Medulla oblongata (tissue), 1 donor: ENCODE data around the gene SAA1.
"Not testable (repeated sequence)": the region's sequence is repeated elsewhere in the genome, so short reads cannot be mapped to it uniquely, and the experiment has no call there.

Source experiments
- DNase-seq: peaks from one replicate; pipeline ENCODE4 v3.0.0-alpha.2; 2015; ENCODE audit errors: extremely low spot score

SAA1 gene

DNA sequence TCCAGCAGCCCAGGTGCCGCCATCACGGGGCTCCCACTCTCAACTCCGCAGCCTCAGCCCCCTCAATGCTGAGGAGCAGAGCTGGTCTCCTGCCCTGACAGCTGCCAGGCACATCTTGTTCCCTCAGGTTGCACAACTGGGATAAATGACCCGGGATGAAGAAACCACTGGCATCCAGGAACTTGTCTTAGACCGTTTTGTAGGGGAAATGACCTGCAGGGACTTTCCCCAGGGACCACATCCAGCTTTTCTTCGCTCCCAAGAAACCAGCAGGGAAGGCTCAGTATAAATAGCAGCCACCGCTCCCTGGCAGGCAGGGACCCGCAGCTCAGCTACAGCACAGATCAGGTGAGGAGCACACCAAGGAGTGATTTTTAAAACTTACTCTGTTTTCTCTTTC, at the start of gene SAA1:
TSS of gene SAA1 (plus strand) at position 316 of the 400 bp plus-strand sequence. CDS start 624 bp downstream, outside the sequence.
- DNase-seq, result no peak

DNA sequence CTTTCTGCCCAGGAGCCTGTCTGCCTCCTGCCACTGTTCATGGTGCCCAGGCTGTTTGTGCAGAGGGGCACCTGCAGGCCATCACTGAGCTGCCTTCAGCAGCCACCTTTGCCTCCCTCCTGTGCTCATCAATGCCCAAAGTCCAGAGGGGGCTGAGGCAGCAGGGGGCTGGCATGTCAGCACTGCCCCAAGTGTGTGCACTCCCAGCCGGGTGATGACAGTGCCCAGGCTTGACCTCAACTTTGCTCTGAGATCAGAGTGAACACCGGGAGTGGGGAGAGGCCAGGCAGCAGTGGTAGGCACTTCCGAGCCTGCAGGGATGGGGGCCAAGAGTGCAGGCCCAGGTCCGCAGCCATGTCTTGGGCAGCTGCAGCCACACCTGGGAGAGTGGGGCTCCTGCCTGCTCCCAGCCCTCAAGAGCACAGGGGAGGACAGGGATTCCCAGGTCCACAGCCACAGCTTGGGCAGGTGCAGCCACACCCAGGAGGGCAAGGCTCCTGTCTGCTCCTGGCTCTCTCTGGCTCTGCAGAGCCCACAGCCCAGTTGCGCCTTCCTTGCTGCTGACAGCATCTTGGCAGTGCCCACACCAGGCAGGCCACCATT, 44.7 kb upstream of the SAA1 start:
- no peak for DNase-seq

DNA sequence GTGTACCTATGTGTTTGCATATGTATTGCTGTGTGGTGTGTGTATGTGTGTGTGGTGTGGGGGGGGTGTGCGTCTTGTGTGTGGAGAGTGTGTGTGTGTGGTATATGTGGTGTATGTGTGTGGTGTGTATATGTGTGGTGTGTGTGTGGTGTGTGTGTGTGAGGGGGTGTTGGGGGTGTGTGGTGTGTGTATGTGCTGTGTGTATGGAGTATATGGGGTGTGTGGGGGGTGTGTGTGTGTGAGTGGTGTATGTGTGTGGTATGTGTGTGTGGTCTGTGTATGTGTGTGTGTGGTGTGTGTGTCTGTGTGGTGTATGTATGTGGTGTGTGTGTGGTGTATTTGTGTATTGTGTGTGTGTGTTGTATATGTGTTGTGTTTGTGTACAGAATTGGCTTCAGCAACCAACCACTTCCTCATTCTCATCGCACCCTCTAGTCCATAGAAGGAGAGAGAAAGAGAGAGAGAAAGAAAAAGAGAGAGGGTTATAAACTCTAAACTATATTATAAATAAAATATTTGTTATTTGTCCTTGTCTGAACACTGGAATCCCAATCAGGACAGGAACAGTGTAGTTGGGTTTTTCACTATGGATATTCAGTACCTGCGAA, 43.1 kb upstream of the SAA1 start:
- DNase-seq, result no peak

DNA sequence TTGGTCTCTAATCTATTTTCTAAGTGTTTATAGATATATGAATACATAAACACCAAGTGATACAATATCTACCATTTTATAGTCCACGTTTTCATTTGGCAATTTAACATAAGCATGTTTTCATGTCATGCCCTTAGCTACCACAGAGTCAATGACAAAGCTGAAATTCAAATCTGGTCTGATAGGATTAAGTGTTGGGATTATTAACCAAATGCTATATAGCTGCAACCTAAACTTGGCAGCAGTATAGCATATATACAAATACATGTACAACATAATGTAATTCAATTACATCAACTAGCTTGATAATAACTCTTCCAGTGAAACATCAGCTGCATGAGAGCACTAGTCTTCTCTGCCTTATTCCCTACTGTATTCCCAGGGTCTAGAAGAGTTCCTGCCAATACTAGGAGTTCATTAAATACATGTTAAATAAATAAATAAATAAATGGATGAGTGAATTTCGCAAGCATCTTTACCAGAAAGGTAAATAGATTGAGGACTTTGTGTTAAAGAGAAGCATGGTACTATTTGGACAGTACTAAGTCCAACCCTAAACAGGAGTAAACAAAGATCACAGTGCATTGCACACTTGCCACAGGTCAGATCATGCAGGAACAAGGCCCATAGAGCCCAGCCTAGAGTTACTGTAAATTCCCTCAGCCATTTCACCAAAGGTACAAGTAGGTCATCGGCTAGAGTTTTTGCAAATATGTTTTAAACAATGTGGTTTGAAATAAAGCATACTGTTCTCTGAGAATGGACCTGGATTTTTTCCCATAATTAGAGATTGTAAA, 42.3 kb upstream of the SAA1 start:
- no peak for DNase-seq

DNA sequence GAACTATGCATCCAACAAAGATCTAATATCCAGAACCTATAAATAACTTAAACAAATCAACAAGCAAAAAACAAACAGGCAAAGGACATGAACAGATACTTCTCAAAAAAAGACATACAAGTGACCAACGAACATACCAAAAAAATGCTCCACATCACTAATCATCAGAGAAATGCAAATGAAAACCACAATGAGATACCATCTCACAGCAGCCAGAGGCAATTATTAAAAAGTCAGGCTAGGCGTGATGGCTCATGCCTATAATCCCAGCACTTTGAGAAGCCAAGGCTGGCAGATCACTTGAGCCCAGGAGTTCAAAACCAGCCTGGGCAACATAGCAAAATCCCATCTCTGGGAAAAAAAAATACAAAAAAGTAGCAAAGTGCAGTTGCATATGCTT, 40.2 kb upstream of the SAA1 start:
- DNase-seq, result no peak

DNA sequence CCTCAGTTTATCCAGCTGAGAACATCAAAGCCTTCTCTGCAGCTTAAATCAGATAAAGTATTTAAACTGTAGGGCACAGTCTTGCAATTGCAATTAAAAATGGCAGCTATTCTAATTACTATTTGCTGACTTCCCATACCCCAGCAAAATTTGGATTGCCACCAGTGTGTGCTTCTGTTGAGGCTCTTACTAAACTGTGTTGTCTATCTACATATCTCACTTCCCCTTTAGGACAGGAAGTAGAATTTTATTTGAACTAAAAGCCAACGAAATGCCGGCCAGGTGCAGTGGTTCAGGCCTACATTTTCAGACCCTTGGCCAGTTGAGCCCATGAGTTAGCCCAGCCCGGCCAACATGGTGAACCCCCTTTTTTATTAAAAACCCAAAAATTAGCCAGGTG, 36.6 kb upstream of the SAA1 start:
- DNase-seq, result no peak

DNA sequence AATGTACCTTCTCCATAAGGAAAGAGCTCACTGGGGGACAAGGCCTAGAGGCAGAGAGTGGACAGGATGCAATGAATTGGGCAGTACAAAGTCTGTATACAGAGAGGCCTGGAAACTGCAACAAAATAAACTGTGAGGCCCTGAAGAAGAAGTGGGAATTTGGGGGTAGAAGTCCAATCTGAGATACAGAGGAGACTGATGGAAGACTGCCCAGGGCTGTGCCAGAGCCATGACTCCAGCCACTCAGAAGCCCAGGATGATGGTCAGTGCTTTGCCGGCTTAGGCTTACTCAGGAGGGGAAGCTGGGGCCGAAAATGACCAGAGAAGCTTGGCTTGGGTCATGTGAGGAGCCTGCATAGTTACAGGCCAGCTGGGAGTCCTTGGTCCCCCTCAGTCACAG, 35.2 kb upstream of the SAA1 start:
- DNase-seq, result no peak

DNA sequence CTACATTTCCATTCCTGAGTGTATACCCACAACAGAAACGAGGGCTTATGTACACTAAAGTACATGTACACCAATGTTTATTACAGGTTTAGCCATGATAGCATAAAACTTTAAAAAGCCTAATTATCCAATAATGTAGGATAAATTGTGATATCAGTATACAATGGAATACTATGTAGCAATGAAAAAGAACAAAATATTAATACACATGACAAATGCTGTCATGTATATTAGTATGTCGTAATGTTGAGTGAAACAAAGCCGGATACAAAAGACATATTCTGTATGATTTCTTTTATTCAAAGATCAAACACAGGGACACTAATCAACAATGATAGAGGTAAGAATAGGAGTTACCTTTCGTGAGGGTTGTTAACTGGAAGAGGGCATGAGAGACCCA, 32.2 kb upstream of the SAA1 start:
- DNase-seq, result no peak

DNA sequence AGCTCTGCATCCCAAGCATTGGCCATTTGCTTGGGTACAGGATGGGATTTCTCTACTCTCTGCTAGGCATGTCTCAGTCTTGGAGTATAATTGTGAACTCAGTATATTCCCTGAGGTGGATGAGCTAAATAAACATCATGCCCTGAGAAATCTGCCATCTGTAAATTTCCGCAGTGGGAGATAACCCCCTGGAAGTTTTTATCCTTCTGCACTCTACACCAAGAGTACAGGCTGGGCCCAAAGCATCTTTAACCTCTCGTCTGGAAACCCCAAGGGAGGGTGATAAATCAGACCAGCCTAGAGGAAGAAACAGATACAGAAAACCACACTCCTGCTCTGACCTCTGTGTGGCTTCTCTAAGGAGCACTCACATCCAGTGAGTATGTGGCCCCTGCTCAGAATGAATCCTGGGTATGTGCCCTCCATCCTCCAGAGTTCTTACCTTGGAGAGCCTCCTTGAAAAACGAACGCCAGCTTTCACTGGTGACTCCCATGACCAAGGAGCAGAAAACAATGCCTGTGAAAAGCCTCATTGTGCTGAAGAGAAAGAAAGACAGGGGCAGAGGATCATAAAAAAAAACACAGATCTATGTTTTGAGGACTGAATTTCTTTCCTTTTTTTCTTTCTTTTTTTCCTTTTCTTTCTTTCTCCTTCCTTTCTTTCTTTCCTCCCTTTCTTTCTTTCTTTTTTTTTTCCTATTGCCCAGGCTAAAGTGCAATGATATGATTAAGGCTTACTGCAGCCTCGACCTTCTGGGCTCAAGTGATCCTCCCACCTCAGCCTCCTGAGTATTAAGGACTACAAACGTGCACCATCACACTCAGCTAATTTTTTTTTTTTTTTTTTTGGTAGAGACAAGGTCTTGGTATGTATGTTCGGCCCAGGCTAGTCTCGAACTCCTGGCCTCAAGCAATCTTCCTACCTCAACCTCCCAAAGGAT, 30.4 kb upstream of the SAA1 start:
- DNase-seq, result no peak

DNA sequence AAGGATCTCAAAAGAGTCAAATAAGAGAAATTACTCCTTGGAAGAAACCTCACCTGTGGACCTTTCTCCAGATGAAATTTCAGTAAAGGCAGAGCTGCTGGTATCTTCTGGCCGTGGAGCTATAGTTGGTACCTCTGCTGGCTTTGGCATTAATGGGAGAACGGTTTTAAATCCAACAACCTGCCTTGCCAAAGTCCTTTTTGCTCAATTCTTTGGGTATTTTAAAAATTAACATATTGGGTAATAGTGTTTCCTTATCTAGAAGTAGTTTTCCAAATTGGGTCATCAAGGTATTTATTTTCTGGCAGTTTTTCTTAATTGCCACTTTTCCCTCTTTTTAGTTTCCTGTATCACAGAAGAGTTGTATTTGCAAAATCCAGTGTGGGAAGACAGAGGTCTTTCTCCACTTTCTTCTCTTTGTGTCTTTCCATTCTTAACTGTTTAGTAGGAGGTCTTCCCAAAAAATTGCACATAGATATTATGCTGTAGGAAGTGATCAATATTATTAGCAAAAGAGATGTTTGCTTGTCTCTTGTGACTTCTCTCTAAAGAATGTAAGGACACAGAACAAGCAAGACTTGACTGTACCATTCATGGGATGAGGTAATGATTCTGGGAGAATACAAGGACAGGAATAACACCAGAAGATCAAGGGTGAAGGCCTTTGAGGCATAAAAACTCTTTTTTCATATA, 29.3 kb upstream of the SAA1 start, which contains the start of gene SAA4:
TSS of gene SAA4 (minus strand) at position 139 of the 693 bp plus-strand sequence. CDS start 876 bp downstream, outside the sequence.
- DNase-seq, result no peak

DNA sequence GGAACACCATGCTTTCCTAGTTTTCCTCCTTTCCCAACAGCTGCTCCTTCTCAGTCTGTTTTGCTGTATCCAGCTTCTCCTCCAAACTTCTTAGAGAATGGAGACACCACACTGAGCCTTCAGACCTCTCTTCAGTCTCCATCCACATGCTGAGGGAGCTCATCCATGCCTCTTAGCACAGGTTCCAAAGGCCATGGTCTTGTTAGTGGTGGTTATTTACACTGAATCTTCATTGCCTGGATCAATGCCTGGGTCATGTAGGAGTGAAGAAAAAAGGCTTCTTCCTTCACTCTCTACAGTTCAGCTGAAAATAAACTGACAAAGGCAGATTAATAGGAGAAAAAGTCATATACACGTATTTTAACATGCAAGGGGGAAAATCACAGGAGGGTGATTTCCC, 26.4 kb upstream of the SAA1 start:
- no peak for DNase-seq

DNA sequence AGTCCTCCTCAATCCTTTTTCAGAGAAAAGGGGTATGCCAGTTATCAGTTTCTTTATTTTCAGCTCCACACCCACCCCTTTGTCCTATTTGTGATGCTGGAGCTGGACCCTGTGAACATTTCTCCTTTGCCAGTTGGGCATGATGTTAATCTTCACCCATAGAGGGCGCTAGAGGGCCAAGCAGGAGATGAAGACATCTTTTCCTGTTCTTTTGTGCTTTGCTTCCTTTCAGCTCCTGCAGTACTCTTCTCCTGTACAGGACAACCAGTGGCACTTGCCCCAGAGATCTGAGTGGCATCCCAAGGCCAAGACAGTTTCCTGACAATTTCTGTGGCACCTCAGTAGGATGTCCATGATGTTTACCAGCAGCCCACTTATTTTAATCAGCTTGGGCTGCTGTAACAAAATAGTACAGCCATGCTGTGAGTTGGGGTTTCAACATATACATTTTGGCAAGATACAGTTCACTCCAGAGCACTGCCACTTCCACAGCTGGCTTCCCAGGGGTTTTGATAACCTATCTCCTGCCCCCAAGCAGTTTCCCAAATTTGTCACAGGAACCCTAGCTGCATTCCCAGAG, 22.2 kb upstream of the SAA1 start:
- DNase-seq, result peak; percentile 57

DNA sequence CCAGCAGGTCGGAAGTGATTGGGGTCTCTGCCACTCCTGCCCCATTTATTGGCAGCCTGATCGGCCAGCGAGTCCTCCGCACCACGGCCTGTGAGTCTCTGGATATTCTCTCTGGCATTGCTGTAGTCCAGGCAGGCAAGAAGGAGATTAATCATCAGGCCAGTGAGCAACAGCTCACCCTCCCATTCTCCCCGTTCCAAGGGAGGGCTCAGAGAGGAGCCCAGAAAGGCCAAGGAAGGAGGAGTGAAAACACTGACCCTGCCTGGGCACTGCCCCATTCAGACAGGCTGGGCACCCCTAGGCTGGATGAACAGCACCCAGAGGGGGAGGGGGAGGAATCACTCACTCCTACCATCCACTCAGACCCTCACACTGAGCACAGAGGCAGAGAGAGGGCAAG, 20.7 kb upstream of the SAA1 start:
- no peak for DNase-seq

DNA sequence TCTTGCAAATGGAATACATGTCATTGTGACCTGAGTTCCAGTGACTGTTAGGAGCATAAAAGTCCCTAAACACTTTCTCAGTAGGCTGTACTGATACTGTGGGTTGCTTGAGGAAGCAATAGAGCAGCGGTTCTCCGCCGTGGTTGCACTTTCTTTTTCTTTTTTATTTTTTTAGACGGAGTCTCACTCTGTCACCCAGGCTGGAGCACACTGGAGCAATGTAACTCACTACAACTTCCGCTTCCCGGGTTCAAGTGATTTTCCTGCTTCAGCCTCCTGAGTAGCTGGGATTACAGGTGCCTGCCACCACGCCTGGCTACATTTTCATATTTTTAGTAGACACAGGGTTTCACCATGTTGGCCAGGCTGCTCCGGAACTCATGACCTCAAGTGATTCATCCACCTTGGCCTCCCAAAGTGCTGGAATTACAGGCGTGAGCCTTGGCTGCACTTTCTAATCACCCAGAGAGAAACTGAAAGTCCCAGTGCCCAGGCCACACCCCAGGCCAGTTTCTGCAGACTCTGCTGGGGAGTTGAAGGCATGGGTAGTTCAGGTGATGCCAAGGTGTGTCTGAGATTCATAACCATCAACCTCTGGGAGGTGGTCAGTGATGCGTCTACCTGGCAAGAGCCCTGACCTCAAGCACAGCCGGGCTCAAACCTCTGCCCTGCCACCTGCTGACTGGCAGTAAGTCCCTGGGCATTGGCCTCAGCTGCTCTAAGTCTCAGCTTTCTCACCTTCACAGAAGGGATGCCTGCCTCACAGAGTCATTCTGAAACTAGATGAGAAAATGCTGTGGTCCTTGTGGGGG, 19.5 kb upstream of the SAA1 start:
- DNase-seq, result not testable (repeated sequence)

DNA sequence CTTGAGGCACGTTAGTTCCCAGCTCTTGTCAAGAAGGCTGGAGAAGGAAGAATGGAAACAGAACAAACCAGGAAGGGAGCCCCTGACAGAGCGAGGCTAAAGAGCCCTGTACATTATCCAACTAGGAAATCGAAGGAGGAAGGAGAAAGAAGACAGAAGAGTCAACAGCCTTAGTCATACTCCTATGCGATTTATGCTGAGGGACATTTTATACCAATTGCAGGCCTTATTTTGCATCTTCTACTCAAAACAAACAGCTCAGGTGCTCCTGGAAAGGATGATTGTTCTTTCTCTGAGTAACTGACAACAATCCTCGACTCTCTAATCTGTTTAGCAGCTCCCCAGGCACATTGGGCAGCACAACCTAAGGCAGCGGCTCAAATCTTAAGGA, 18.9 kb upstream of the SAA1 start:
- not testable (repeated sequence) for DNase-seq

DNA sequence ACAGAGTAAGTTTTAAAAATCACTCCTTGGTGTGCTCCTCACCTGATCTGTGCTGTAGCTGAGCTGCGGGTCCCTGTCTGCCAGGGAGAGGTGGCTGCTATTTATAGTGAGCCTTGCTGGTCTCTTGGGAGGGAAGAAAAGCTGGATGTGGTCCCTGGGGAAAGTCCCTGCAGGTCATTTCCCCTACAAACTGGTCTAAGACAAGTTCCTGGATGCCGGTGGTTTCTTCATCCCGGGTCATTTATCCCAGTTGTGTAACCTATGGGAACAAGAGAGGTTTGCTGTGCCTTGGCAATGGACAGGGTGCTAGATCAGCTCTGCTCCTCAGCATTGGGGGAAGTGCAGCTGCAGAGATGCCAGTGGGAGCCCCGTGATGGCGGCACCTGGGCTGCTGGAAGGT, 17.5 kb upstream of the SAA1 start, which contains the start of gene SAA2:
TSS of gene SAA2 (minus strand) at position 108 of the 400 bp plus-strand sequence. CDS start 657 bp downstream, outside the sequence.
- DNase-seq, result no peak

DNA sequence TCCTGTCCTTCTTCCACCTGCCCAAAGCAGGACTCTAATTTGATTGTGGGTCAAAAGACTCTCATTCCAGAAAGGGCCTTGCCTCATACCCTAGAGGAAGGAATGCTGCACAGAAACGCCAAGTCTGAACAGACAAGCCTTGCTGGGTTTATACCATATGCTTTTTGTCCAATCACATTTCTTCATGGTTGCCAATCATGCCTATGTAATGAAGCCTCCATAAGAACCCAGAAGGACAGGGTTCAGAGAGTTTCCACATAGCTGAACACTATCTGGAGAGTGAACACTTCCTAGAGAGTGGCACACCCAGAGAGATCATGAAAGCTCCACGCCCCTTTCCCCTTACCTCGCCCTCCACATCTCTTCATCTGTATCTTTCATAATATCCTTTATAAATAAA, 12.8 kb upstream of the SAA1 start:
- DNase-seq, result no peak

DNA sequence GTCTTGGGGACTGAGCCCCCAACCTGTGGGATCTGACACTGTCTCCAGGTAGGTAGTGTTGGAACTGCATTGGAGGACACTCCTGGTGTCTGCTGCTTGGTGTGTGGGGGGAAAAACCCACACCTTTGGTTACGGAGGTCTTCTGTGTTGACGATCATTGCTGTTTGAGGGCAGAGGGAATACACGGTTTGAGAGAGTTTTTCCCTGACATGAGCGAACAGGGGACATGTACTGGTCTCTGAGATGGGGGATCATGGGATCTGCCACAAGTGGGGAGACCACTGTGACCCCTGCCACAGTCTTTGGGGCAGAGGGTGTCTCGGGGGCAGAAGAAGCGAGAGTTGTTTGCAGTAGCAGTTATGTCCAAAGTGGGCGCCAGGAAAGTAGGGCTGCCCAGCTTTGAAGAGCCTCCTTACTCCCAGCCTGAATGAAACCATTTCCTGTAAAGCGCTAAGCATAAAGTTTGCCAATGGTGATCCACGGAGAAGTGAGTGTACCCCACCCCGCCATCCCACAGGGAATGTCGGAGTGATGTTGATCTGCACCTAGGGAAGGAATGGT, 12.2 kb upstream of the SAA1 start:
- DNase-seq, result no peak

DNA sequence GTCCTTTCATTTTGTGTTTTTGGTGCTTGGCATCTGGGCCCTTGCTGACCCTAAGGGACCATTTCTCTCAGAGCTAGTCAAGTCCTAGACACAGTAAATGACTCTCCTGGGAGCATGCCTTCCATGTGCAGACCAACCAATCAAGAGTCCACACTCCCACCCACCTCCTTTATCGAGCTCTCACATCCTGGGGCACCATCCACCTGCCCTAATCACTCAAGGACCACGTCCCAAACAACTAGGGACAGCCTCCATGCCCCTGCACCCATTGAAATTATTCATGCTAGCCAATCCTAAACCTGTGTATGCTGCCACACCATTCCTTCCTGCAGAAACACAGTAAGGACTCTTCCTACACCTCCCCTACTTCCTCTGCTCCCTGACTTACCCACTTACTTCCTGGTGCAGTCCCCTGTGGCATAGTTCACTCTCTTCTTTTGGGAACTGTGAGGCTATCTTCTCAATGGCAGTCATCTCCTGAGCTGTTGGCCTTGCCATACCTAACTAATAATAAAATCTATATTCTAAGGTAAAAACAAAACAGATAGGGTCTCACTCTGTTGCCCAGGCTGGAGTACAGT, 11.2 kb upstream of the SAA1 start:
- DNase-seq, result no peak
